Caco-2 (cell line): ENCODE results near the gene ENTPD8. TPM values are rescaled to one million over a fixed set of nuclear protein-coding genes. Genes with fewer than 3 reads are reported as not detected.

ENCODE experiments used
- BruUV-seq: library from RNA; stranded (reverse); fragments of 400-500 nt; replicated peaks from 2 replicates; lab custom pipeline; 2021; lab: Mats Ljungman, UMichigan
- CTCF ChIA-PET: fragments of 300-600 bp; sonication (Branson Sonifier 250); formaldehyde crosslinking; loops from one replicate; lab custom pipeline; 2022; ENCODE audit warnings: antibody characterized with exemption; lab: Charles Lee
- POLR2A ChIA-PET: fragments of 300-600 bp; sonication (Branson Sonifier 250); formaldehyde crosslinking; loops from one replicate; lab custom pipeline; 2022; ENCODE audit warnings: antibody characterized with exemption; lab: Charles Lee
- DNase-seq, 2 experiments: peaks; one replicate each; pipeline versions ENCODE4 v3.0.0 to v3.0.0-alpha.2; 2020 to 2022
- H3K27me3 ChIP-seq: replicated peaks from 2 replicates; pipeline ENCODE4 v1.6.0; 2011; ENCODE audit warnings: low read length; ENCODE audit not compliant: control insufficient read depth, insufficient read depth
- H3K36me3 ChIP-seq: 2 replicates; pipeline ENCODE4 v1.5.1; 2011; ENCODE audit warnings: low read length; ENCODE audit not compliant: control insufficient read depth, insufficient read depth
- H3K4me1 ChIP-seq: fragments of 250-450 bp; sonication (Bioruptor Pico); 2 replicates; pipeline ENCODE4 v1.5.1; 2020; ENCODE audit warnings: mild to moderate bottlenecking
- H3K4me3 ChIP-seq: 2 replicates; pipeline ENCODE4 v1.5.1; 2011; ENCODE audit warnings: low read depth, mild to moderate bottlenecking, control low read depth, low read length
- H3K9me3 ChIP-seq: fragments of 250-450 bp; sonication (Bioruptor Pico); 2 replicates; pipeline ENCODE4 v1.5.1; 2020; ENCODE audit warnings: mild to moderate bottlenecking, moderate library complexity
- H3K27ac Mint-ChIP-seq: one replicate; pipeline ENCODE4 v1.8.0; 2022; ENCODE audit warnings: mixed read lengths; ENCODE audit not compliant: unreplicated experiment
- H3K27me3 Mint-ChIP-seq: one replicate; pipeline ENCODE4 v1.8.0; 2022; ENCODE audit warnings: mixed read lengths; ENCODE audit not compliant: insufficient read depth, unreplicated experiment
- H3K36me3 Mint-ChIP-seq: one replicate; pipeline ENCODE4 v1.8.0; 2022; ENCODE audit warnings: mild to moderate bottlenecking, mixed read lengths; ENCODE audit not compliant: insufficient read depth, unreplicated experiment
- H3K4me1 Mint-ChIP-seq: one replicate; pipeline ENCODE4 v1.8.0; 2022; ENCODE audit warnings: low read depth, mixed read lengths; ENCODE audit not compliant: unreplicated experiment
- H3K4me3 Mint-ChIP-seq: one replicate; pipeline ENCODE4 v1.8.0; 2022; ENCODE audit warnings: mild to moderate bottlenecking, moderate library complexity, mixed read lengths; ENCODE audit not compliant: unreplicated experiment
- H3K9me3 Mint-ChIP-seq: one replicate; pipeline ENCODE4 v1.8.0; 2022; ENCODE audit warnings: mixed read lengths; ENCODE audit not compliant: unreplicated experiment
- CTCF ChIP-seq, 2 experiments: fragments of 200-600 bp in 1 of 2; IDR thresholded peaks; 1 replicate in 1 of 2; 2 replicates in 1 of 2; pipeline versions ENCODE4 v1.5.1 to v1.8.0; 2011 to 2022; ENCODE audit warnings: antibody characterized with exemption in 1 of 2, control low read depth in 1 of 2, inconsistent platforms in 1 of 2, low read depth in 1 of 2, low read length in 1 of 2, mild to moderate bottlenecking in 1 of 2, moderate library complexity in 1 of 2; ENCODE audit not compliant: insufficient read depth in 1 of 2, severe bottlenecking in 1 of 2, unreplicated experiment in 1 of 2
- intact Hi-C: fragments of 100-400 bp; cut with micrococcal nuclease; formaldehyde crosslinking; loops from one replicate; pipeline ENCODE4 v1.10.0; 2022; ENCODE audit not compliant: unreplicated experiment
- total RNA-seq: library from RNA; stranded (reverse); gene quantifications from 2 replicates; pipeline ENCODE4 v1.2.3, GENCODE V29; 2022

ENTPD8 gene
- total RNA-seq, 1 experiment from 2014 or later: 8.6 TPM

GRCh38 chr9:137488906-137489305 lies 47.7 kb upstream of the ENTPD8 start:
- Mint-ChIP-seq H3K36me3 (peaks cover 6% of the 10 kb centered on the region), H3K4me1 (peaks cover 7% of the 10 kb centered on the region), H3K9me3 (no peaks in the 10 kb centered on the region), H3K27ac (no peak overlapping the region), H3K4me3 (no peak overlapping the region), H3K27me3 (no peaks in the 10 kb centered on the region)
- TF ChIP-seq CTCF (IDR thresholded peaks at IDR 0.05; ENCODE audit: insufficient read depth in 1 of 2, low read depth in 1 of 2, low read length in 1 of 2, severe bottlenecking in 1 of 2, unreplicated experiment in 1 of 2): no peak
- H3K4me3 ChIP-seq: no peak overlapping the region
- no peak for DNase-seq
- intact Hi-C loops: no loop called here
- ChIA-PET POLR2A (no interaction called here), CTCF (no interaction called here)
- H3K4me1 ChIP-seq: no peaks in the 10 kb centered on the region
- BruUV-seq: no TSS peak
- H3K36me3 ChIP-seq: no peaks in the 10 kb centered on the region
- H3K9me3 ChIP-seq: peaks cover 5% of the 10 kb centered on the region
- no peaks in the 10 kb centered on the region; the same call in 1 of the 2 replicates for H3K27me3 ChIP-seq

- no peaks in the 10 kb centered on the region for H3K9me3 Mint-ChIP-seq
- Histone ChIP-seq H3K4me3 (no peak overlapping the region), H3K4me1 (no peaks in the 10 kb centered on the region), H3K27me3 (no peaks in the 10 kb centered on the region; the same call in 1 of the 2 replicates), H3K36me3 (no peaks in the 10 kb centered on the region), H3K9me3 (peaks cover 4% of the 10 kb centered on the region)
- BruUV-seq: no TSS peak
- H3K4me3 Mint-ChIP-seq: no peak overlapping the region
- H3K27ac Mint-ChIP-seq: no peak overlapping the region
- H3K36me3 Mint-ChIP-seq: peaks cover 6% of the 10 kb centered on the region
- H3K4me1 Mint-ChIP-seq: peaks cover 7% of the 10 kb centered on the region
- intact Hi-C loops: no loop called here
- CTCF ChIA-PET: no interaction called here
- H3K27me3 Mint-ChIP-seq: no peaks in the 10 kb centered on the region
- TF ChIP-seq CTCF (IDR thresholded peaks at IDR 0.05; ENCODE audit: insufficient read depth in 1 of 2, low read depth in 1 of 2, low read length in 1 of 2, severe bottlenecking in 1 of 2, unreplicated experiment in 1 of 2): no peak
- no peak for DNase-seq
- POLR2A ChIA-PET: no interaction called here
Observed at GRCh38 chr9:137488327-137488653, 47.1 kb upstream of the ENTPD8 start.

GRCh38 chr9:137487454-137488326 lies 46.5 kb upstream of the ENTPD8 start:
- H3K9me3 ChIP-seq: no peaks in the 10 kb centered on the region
- Mint-ChIP-seq H3K4me3 (no peak overlapping the region), H3K9me3 (no peaks in the 10 kb centered on the region), H3K4me1 (peaks cover 7% of the 10 kb centered on the region), H3K27ac (no peak overlapping the region), H3K27me3 (no peaks in the 10 kb centered on the region), H3K36me3 (peaks cover 6% of the 10 kb centered on the region)
- no peaks in the 10 kb centered on the region for H3K36me3 ChIP-seq
- no peak for TF ChIP-seq CTCF (IDR thresholded peaks at IDR 0.05; ENCODE audit: insufficient read depth in 1 of 2, low read depth in 1 of 2, low read length in 1 of 2, severe bottlenecking in 1 of 2, unreplicated experiment in 1 of 2)
- intact Hi-C loops: no loop called here
- ChIA-PET CTCF (no interaction called here), POLR2A (interaction anchor here (0.9 kb wide), 1 partner anchor 358 kb away, joined by 3 read pairs; no protein-coding TSS in a partner anchor)
- no peak overlapping the region for H3K4me3 ChIP-seq
- no TSS peak for BruUV-seq
- no peaks in the 10 kb centered on the region for H3K4me1 ChIP-seq
- DNase-seq: no peak
- no peaks in the 10 kb centered on the region; the same call in 1 of the 2 replicates for H3K27me3 ChIP-seq
